Left ventricle myocardium inferior (tissue), 1 donor: Measurements from ENCODE around the gene DOCK10. TPM values are rescaled to one million over a fixed set of nuclear protein-coding genes. Genes with fewer than 3 reads are reported as not detected.
A peak's percentile ranks its signal among the peaks of the same experiment; 100 is the strongest.
"Not testable (repeated sequence)": the region's sequence is repeated elsewhere in the genome, so short reads cannot be mapped to it uniquely, and the experiment has no call there.

Experiments used
- DNase-seq: peaks from one replicate; pipeline ENCODE4 v3.0.0-alpha.2; 2020
- H3K27ac ChIP-seq: fragments of 200-600 bp; replicated peaks from 2 replicates; pipeline ENCODE4 v1.8.0; 2021
- H3K27me3 ChIP-seq: fragments of 200-600 bp; 2 replicates; pipeline ENCODE4 v1.8.0; 2021; ENCODE audit warnings: low read depth
- H3K36me3 ChIP-seq: fragments of 200-600 bp; 2 replicates; pipeline ENCODE4 v1.8.0; 2021
- H3K4me1 ChIP-seq: fragments of 200-600 bp; 2 replicates; pipeline ENCODE4 v1.8.0; 2021
- H3K4me3 ChIP-seq: fragments of 200-600 bp; 2 replicates; pipeline ENCODE4 v1.8.0; 2021; ENCODE audit warnings: mild to moderate bottlenecking, moderate library complexity
- H3K9me3 ChIP-seq: fragments of 200-600 bp; replicated peaks from 2 replicates; pipeline ENCODE4 v1.8.0; 2021
- CTCF ChIP-seq: fragments of 200-600 bp; IDR thresholded peaks from 2 replicates; pipeline ENCODE4 v1.8.0; 2021; ENCODE audit warnings: antibody characterized with exemption, mild to moderate bottlenecking, borderline replicate concordance
- intact Hi-C: fragments of 100-400 bp; cut with micrococcal nuclease; formaldehyde crosslinking; loops from one replicate; pipeline ENCODE4 v1.11.0; 2022
- total RNA-seq: library from RNA; stranded (reverse); fragmentation: NEBNext Ultra II Directional; extraction: Animal tissue kit (Norgen Biotek cat#: 25700); gene quantifications from one replicate; pipeline ENCODE4 v1.2.1, GENCODE V29; 2021
- donor health status: DM: no; HTN: yes; CAD: no; lungs with severe emphysema.

DOCK10 gene
- total RNA-seq, 1 donor from 2014 or later = 1.6 TPM

GRCh38 chr2:224919472-224920110, 122.7 kb downstream of the DOCK10 start:
- intact Hi-C loops = no loop called here
- H3K27me3 ChIP-seq = no peaks in the 10 kb centered on the region
- no peak for DNase-seq
- no peaks in the 10 kb centered on the region for H3K4me1 ChIP-seq
- TF ChIP-seq CTCF = no peak
- H3K27ac ChIP-seq = no peak overlapping the region
- H3K36me3 ChIP-seq = no peaks in the 10 kb centered on the region
- H3K9me3 ChIP-seq = no peaks in the 10 kb centered on the region
- H3K4me3 ChIP-seq = no peak overlapping the region

GRCh38 chr2:224918626-224919471, 123.4 kb downstream of the DOCK10 start:
- Histone ChIP-seq H3K4me1 (no peaks in the 10 kb centered on the region), H3K27ac (no peak overlapping the region), H3K36me3 (no peaks in the 10 kb centered on the region), H3K9me3 (no peaks in the 10 kb centered on the region), H3K4me3 (no peak overlapping the region), H3K27me3 (no peaks in the 10 kb centered on the region)
- intact Hi-C loops = no loop called here
- DNase-seq = no peak
- TF ChIP-seq CTCF = no peak

- intact Hi-C loops = not testable (repeated sequence)
Measured at GRCh38 chr2:224917246-224917645, 125.0 kb downstream of the DOCK10 start.

GRCh38 chr2:224915136-224915535, 127.1 kb downstream of the DOCK10 start:
- intact Hi-C loops = no loop called here

More at GRCh38 chr2:224917246-224917645, 125.0 kb downstream of the DOCK10 start:
- not testable (repeated sequence) for H3K4me3 ChIP-seq, H3K36me3 ChIP-seq, DNase-seq, H3K27me3 ChIP-seq, H3K4me1 ChIP-seq, H3K27ac ChIP-seq, H3K9me3 ChIP-seq

GRCh38 chr2:224910574-224910925, 131.7 kb downstream of the DOCK10 start:
- peak overlapping the region; percentile 38 for H3K27ac ChIP-seq
- H3K4me3 ChIP-seq = no peak overlapping the region
- no peak for TF ChIP-seq CTCF

More at GRCh38 chr2:224915136-224915535, 127.1 kb downstream of the DOCK10 start:
- no peaks in the 10 kb centered on the region for H3K36me3 ChIP-seq
- H3K9me3 ChIP-seq = no peaks in the 10 kb centered on the region
- H3K4me1 ChIP-seq = peaks cover 10% of the 10 kb centered on the region
- no peak for TF ChIP-seq CTCF
- H3K4me3 ChIP-seq = no peak overlapping the region
- H3K27me3 ChIP-seq = no peaks in the 10 kb centered on the region
- no peak for DNase-seq
- H3K27ac ChIP-seq = no peak overlapping the region

More at GRCh38 chr2:224910574-224910925, 131.7 kb downstream of the DOCK10 start:
- intact Hi-C loops = no loop called here
- H3K36me3 ChIP-seq = no peaks in the 10 kb centered on the region
- peaks cover 13% of the 10 kb centered on the region for H3K4me1 ChIP-seq
- no peak for DNase-seq
- no peaks in the 10 kb centered on the region for H3K27me3 ChIP-seq
- H3K9me3 ChIP-seq = no peaks in the 10 kb centered on the region
